Measurements from ENCODE around the gene KCNA5.

Gene KCNA5

GRCh38 chr12:5068126-5068525 is 24.4 kb downstream of the KCNA5 start:
- DNase-seq, result no peak

- no peak for DNase-seq
Measured at GRCh38 chr12:5068619-5069018, 24.9 kb downstream of the KCNA5 start.

- DNase-seq, result no peak
Measured at GRCh38 chr12:5070090-5070489, 26.4 kb downstream of the KCNA5 start.

- no peak for DNase-seq
Measured at GRCh38 chr12:5071496-5071895, 27.8 kb downstream of the KCNA5 start.

GRCh38 chr12:5072311-5072710 is 28.6 kb downstream of the KCNA5 start:
- DNase-seq, result no peak

DNA sequence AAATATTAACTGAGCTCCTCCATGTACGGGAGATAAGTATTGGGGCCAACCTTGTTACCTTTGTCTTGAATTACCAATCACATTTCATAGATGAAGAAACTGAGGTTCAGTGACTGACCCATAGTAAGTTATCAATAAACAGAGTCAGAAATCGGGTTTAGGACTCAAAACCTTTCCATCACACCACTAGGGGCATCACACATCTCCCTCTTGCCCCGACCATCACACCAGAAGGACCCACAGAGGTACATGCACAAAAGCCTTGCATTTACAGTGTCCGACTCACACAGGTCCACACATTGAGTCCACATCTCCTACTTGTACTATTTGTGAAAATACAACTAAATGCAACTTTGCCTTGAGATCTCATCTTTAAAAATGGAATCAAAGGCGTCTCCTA is 29.4 kb downstream of the KCNA5 start:
- no peak for DNase-seq

DNA sequence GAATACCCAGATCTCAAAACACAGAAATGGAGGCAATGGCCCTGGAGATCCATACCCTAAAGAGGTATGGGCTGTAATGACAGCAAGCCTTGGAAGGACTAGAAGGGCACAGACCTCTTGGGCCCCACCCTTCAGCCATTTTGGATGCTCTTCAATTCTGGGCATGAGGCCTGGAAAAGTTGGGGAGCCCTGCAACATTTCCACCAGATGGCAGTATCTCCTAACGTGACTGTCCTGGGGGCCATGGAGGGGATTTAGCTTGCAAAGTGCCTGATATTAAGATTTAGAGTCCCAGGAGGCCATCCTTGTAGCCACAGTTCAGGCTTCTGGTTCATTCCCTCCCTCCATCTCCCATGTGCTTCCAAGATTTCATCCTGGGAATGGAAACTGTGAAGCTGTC is 30.2 kb downstream of the KCNA5 start:
- DNase-seq, result no peak

GRCh38 chr12:5076761-5077160 is 33.1 kb downstream of the KCNA5 start:
- no peak for DNase-seq

- no peak for DNase-seq
Measured at GRCh38 chr12:5078423-5078822, 34.7 kb downstream of the KCNA5 start.

- DNase-seq, result no peak
Measured at GRCh38 chr12:5081016-5081415, 37.3 kb downstream of the KCNA5 start.

DNA sequence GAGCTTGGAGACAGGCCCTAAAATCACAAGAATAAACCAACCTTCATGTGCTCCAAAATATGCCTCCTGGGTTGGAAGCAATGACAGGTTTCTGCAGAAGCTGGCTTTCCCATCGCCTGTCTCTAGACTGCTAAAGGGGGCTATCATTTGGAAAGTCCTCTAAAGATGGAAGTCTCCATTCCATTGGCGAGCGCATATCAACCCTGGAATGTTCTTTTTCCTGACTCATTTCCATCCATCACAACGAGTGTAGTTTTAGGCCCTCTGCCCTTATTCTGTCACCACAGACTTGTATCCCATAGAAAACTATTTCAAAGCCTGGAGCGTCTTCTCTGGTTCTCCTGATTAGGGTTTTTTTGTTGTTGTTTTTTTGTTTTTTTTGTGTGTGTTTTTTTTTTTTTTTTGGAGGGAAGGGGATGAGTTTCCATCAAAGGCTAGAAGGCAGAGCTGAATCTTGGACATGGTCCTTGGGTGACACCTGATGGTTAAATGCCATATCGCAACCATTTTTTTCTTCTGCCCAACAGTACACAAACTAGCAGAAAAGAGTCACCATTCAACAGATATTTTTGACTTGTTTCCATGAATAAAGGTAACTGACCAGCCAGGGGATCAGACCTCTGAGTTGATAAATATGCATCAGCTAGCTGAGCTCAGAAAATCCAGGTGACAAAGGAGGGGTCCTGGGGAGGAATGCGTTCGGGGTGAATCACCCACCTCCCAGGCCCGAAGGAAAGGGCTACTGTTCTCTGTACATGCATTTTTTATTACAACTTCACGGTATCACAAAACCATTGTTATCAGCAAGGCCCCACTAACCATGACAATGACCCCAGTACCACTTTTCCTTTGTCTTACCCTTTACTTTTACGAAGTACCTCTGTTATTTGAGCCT is 40.5 kb downstream of the KCNA5 start:
- DNase-seq, result no peak

DNA sequence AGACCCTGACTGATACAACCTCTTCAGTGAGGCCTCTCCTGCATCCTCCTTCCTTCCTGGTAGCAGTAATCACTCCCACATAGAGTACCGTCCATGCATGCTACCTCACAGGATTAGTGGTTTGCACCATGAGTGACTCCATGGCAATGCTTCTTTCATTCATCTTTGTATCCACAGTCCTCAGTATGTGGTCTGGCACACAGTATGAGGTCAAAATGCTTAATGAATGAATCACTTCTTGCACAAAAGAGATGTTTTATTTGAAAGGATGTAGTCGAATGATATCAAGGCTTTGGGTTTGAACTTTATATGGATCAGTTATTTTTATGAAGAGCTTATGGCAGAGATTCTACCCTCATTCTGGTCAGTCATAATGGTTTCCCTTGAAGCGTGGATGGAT is 42.2 kb downstream of the KCNA5 start:
- no peak for DNase-seq

DNA sequence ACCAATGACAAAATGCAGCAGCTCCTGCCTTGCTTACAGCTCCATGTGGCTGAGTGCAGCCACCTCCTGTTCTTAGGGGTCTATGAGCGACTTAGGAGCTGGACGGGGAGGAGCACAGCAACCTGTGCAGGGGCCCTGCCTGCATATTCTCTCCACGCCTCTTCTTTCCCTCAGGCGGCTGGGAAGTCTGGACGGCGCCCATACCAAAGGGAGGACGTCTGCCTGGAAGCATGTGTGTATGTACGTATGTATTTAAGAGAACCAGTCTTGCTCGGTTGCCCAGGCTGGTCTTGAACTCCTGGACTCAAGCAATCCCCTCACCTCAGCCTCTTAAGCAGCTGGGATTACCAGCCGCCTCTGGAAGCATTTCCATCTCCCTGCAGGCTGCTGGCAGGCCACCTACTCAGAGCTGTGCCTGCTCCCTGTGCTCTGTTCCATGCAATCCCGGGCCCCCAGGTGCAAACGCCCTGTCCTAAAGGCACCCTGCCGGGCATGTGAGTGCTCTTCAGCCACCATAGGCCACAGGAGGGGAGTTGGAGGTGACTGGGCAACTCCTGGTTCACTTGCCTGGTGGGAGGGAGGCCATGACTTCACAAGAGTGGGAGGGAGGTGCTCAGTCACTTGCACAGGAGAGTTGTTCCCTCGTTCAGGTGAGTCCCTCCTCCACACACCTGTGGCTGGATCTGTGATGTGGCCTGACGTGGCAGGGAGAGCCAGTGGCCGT is 44.3 kb downstream of the KCNA5 start:
- DNase-seq, result no peak

DNA sequence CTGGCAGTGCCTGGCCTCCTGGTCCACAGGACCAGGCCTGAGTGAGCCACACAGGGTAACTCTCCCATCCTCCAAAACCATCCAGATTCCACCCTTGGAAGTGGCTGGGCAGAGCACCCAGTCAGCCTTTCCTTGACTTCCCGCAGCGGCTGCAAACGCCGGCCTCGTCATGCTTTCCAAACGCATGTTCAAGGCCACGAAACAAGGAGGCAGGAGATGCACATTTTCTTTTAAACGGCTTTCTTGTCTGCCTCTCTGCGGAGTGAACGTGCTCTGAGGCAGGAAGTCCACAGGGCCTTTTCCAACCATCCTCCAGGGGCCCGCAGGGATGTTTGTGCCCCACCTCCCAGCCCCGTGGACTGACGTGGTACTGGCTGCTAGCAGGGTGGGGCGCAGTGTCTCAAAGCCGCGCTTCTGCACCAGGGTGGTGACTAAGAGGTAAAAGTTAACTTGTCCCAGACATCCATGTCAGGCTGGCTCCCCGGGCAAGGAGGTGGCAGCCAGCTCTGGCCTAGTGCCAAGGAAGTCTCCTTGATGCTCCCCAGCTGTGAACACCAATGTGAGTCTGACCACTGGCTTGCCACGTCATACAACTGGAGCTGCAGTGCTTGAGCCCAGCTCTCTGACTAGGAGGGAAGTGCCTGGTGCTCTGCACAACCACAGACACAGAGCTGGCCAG is 45.0 kb downstream of the KCNA5 start:
- no peak for DNase-seq

GRCh38 chr12:5094551-5094950 is 50.9 kb downstream of the KCNA5 start:
- DNase-seq, result no peak

DNA sequence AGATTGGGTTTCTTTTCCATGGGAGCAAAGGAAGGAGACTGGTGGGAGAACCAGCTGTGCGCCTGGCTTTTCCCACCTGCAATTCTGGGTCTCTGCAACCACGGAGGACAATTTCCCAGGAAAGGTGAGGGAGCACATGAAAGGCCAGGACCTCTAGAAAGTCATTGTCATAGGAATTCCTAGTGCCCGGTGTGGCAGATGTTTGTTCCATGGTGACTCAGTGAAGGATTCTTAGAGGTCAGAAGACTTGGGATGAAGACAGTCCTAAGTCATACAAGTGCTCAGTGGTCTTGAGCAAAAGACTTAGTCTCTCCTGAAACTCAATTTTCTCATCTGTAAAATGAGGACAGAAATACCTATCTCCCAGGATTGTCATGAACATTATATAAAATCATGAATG is 51.3 kb downstream of the KCNA5 start:
- no peak for DNase-seq
